Measurements from ENCODE around the gene SLC25A48.

- TF ChIP-seq POLR2A (IDR thresholded peaks at IDR 0.05; ENCODE audit: low read length) (no peak), GATA1 (IDR thresholded peaks at IDR 0.05; ENCODE audit: low read depth, low read length) (no peak)
Observed at GRCh38 chr5:135861641-135862040, 27.2 kb downstream of the SLC25A48 start.
